Measurements from ENCODE around the gene ACTR1B.
A peak's percentile ranks its signal among the peaks of the same experiment; 100 is the strongest.
"Not testable (repeated sequence)": the region's sequence is repeated elsewhere in the genome, so short reads cannot be mapped to it uniquely, and the experiment has no call there.

The ACTR1B gene

GRCh38 chr2:97688062-97688827, 24.4 kb upstream of the ACTR1B start:
- no peak for DNase-seq (ENCODE audit: low spot score)

- not testable (repeated sequence) for DNase-seq (ENCODE audit: low spot score)
Measured at GRCh38 chr2:97687235-97687634, 23.4 kb upstream of the ACTR1B start.

GRCh38 chr2:97678298-97678697, 14.5 kb upstream of the ACTR1B start:
- no peak for DNase-seq (ENCODE audit: low spot score)

GRCh38 chr2:97677480-97677879, 13.6 kb upstream of the ACTR1B start:
- no peak for DNase-seq (ENCODE audit: low spot score)

- DNase-seq (ENCODE audit: low spot score) = no peak
Measured at GRCh38 chr2:97676620-97677019, 12.8 kb upstream of the ACTR1B start.

- no peak for DNase-seq (ENCODE audit: low spot score)
Measured at GRCh38 chr2:97675430-97676113, 11.7 kb upstream of the ACTR1B start.

- DNase-seq (ENCODE audit: low spot score) = no peak
Measured at GRCh38 chr2:97673915-97674283, 10.1 kb upstream of the ACTR1B start.

- no peak for DNase-seq (ENCODE audit: low spot score)
Measured at GRCh38 chr2:97673182-97673914, 9.5 kb upstream of the ACTR1B start.

GRCh38 chr2:97672606-97673140, 8.8 kb upstream of the ACTR1B start:
- not testable (repeated sequence) for DNase-seq (ENCODE audit: low spot score)

GRCh38 chr2:97671526-97671925, 7.7 kb upstream of the ACTR1B start:
- no peak for DNase-seq (ENCODE audit: low spot score)

GRCh38 chr2:97670471-97670870, 6.6 kb upstream of the ACTR1B start:
- no peak for DNase-seq (ENCODE audit: low spot score)

GRCh38 chr2:97669448-97669847, 5.6 kb upstream of the ACTR1B start, which contains the start of gene C2orf92:
TSS of gene C2orf92 (plus strand) at chr2:97669713. CDS start at chr2:97669789, 76 bp downstream.
- no peak for DNase-seq (ENCODE audit: low spot score)

GRCh38 chr2:97664636-97664970, 759 bp upstream of the ACTR1B start:
- DNase-seq (ENCODE audit: low spot score) = no peak

GRCh38 chr2:97663626-97663961, 250 bp downstream of the ACTR1B start:
- DNase-seq (ENCODE audit: low spot score) = no peak

- peak; percentile 85 for DNase-seq (ENCODE audit: low spot score)
Measured at GRCh38 chr2:97662895-97663625, 784 bp downstream of the ACTR1B start.

- DNase-seq (ENCODE audit: low spot score) = no peak
Measured at GRCh38 chr2:97662386-97662894, 1.4 kb downstream of the ACTR1B start.

- no peak for DNase-seq (ENCODE audit: low spot score)
Measured at GRCh38 chr2:97661927-97662326, 1.9 kb downstream of the ACTR1B start.

- DNase-seq (ENCODE audit: low spot score) = no peak
Measured at GRCh38 chr2:97660775-97661389, 3.0 kb downstream of the ACTR1B start.

GRCh38 chr2:97660044-97660774, 3.6 kb downstream of the ACTR1B start:
- DNase-seq (ENCODE audit: low spot score) = no peak

- DNase-seq (ENCODE audit: low spot score) = no peak
Measured at GRCh38 chr2:97659256-97660043, 4.4 kb downstream of the ACTR1B start.
